ENCODE measurements around the gene GPR27. TPM values are rescaled to one million over a fixed set of nuclear protein-coding genes. Genes with fewer than 3 reads are reported as not detected.

Gene GPR27
- total RNA-seq, 4 donors from 2014 or later, result 1.2 to 5.5 (median 3.9) TPM

GRCh38 chr3:71785532-71786216, 32.0 kb downstream of the GPR27 start:
- TF ChIP-seq EP300 (IDR thresholded peaks at IDR 0.05), result no peak
- no peak for TF ChIP-seq POLR2AphosphoS5 (IDR thresholded peaks at IDR 0.05)
- no peak for TF ChIP-seq POLR2A (IDR thresholded peaks at IDR 0.05)
- TF ChIP-seq, protein P1, sequence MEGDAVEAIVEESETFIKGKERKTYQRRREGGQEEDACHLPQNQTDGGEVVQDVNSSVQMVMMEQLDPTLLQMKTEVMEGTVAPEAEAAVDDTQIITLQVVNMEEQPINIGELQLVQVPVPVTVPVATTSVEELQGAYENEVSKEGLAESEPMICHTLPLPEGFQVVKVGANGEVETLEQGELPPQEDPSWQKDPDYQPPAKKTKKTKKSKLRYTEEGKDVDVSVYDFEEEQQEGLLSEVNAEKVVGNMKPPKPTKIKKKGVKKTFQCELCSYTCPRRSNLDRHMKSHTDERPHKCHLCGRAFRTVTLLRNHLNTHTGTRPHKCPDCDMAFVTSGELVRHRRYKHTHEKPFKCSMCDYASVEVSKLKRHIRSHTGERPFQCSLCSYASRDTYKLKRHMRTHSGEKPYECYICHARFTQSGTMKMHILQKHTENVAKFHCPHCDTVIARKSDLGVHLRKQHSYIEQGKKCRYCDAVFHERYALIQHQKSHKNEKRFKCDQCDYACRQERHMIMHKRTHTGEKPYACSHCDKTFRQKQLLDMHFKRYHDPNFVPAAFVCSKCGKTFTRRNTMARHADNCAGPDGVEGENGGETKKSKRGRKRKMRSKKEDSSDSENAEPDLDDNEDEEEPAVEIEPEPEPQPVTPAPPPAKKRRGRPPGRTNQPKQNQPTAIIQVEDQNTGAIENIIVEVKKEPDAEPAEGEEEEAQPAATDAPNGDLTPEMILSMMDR (IDR thresholded peaks at IDR 0.05), result no peak
- Histone ChIP-seq H3K4me1 (peaks cover 25% of the 10 kb centered on the region), H3K27me3 (peaks cover 58% of the 10 kb centered on the region), H3K4me3 (peak overlapping the region; percentile 52), H3K36me3 (no peaks in the 10 kb centered on the region), H3K27ac (no peak overlapping the region), H3K9me3 (no peaks in the 10 kb centered on the region)
- 8% methylated on average over 22 of the region's 28 CpGs for WGBS
- DNase-seq (ENCODE audit: low spot score in 2 of 2), result no peak

DNA sequence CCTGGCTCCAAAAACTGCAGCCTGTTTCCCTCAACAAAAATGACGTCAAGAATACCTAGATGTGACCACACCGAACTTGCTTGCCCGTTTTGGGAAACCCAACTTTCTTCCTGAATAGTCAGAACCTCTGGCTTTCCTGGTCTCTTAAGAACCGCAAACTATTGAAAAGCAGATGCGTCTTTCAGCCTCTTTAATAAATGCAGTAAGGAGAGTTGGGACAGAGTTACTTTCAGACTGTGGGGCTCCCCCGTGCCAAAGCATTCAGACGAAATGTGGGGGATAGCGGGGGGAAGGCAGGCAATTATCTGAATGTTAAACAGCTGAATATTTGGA, 32.5 kb downstream of the GPR27 start:
- no peaks in the 10 kb centered on the region for H3K36me3 ChIP-seq
- no peak for DNase-seq (ENCODE audit: low spot score in 2 of 2)
- no peaks in the 10 kb centered on the region for H3K9me3 ChIP-seq
- TF ChIP-seq EP300 (IDR thresholded peaks at IDR 0.05) (no peak), POLR2A (IDR thresholded peaks at IDR 0.05) (no peak), POLR2AphosphoS5 (IDR thresholded peaks at IDR 0.05) (no peak)
- TF ChIP-seq, protein P1 (IDR thresholded peaks at IDR 0.05), result no peak
- peaks cover 53% of the 10 kb centered on the region for H3K27me3 ChIP-seq
- peaks cover 25% of the 10 kb centered on the region for H3K4me1 ChIP-seq
- no peak overlapping the region for H3K4me3 ChIP-seq
- no peak overlapping the region for H3K27ac ChIP-seq
- WGBS, result 19% methylated on average over 8 of the region's 8 CpGs

DNA sequence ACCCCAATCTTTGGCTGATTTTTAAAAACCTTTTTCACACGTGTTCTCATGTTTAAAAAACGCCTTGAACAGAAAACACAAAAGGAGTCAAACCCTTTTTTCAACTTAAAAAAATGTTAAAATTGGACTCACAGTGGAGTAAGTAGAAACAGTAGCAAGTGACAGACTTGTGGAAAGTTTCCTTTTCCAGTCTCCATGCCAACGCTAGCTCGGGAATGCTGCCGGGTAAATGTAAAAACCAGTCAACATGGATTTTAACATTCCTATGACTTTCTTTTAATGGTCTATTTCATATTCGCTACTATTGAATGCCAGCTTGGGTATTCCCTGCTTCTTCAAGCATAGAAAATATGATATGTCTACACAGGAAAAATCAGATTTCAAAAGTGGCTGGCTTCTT, 32.9 kb downstream of the GPR27 start:
- TF ChIP-seq POLR2AphosphoS5 (IDR thresholded peaks at IDR 0.05), result no peak
- no peak for TF ChIP-seq EP300 (IDR thresholded peaks at IDR 0.05)
- TF ChIP-seq, protein P1 (IDR thresholded peaks at IDR 0.05), result no peak
- TF ChIP-seq POLR2A (IDR thresholded peaks at IDR 0.05), result no peak
- 32% methylated on average over 6 of the region's 6 CpGs for WGBS
- peaks cover 49% of the 10 kb centered on the region for H3K27me3 ChIP-seq
- no peak overlapping the region for H3K4me3 ChIP-seq
- H3K36me3 ChIP-seq, result no peaks in the 10 kb centered on the region
- H3K9me3 ChIP-seq, result no peaks in the 10 kb centered on the region
- no peak overlapping the region for H3K27ac ChIP-seq
- DNase-seq (ENCODE audit: low spot score in 2 of 2), result no peak
- H3K4me1 ChIP-seq, result peaks cover 25% of the 10 kb centered on the region

- peaks cover 25% of the 10 kb centered on the region for H3K4me1 ChIP-seq
- TF ChIP-seq EP300 (IDR thresholded peaks at IDR 0.05) (no peak), POLR2AphosphoS5 (IDR thresholded peaks at IDR 0.05) (no peak), POLR2A (IDR thresholded peaks at IDR 0.05) (no peak)
- TF ChIP-seq, protein P1 (IDR thresholded peaks at IDR 0.05), result no peak
- H3K4me3 ChIP-seq, result no peak overlapping the region
- no peaks in the 10 kb centered on the region for H3K36me3 ChIP-seq
- 80% methylated on average over 7 of the region's 7 CpGs for WGBS
- no peaks in the 10 kb centered on the region for H3K9me3 ChIP-seq
- DNase-seq (ENCODE audit: low spot score in 2 of 2), result no peak
- no peak overlapping the region for H3K27ac ChIP-seq
- peaks cover 35% of the 10 kb centered on the region for H3K27me3 ChIP-seq
These were observed 34.3 kb downstream of the GPR27 start for GRCh38 chr3:71787851-71788405.

DNA sequence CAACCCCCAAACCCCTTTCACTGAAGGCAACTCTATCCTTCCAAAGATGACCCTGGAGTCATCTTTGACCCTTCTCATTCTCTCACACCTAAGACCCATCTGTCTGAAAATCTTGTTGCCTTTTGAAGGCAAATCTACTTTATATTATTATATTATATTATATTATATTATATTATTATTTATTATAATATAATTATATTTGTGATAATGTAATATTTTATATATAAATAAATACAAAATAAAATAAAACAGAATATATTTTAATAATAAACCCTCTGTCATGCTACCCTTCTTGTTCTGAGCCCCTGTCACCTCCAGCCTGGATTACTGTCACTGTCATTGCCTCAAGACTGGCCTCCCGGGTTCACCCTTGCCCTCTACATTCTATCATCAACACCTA, 36.3 kb downstream of the GPR27 start:
- no peak overlapping the region for H3K27ac ChIP-seq
- 88% methylated on average over 1 of the region's 1 CpG for WGBS
- no peaks in the 10 kb centered on the region for H3K9me3 ChIP-seq
- H3K27me3 ChIP-seq, result peaks cover 15% of the 10 kb centered on the region
- no peak overlapping the region for H3K4me3 ChIP-seq
- H3K4me1 ChIP-seq, result peaks cover 14% of the 10 kb centered on the region
- TF ChIP-seq EP300 (IDR thresholded peaks at IDR 0.05) (no peak), POLR2A (IDR thresholded peaks at IDR 0.05) (no peak), POLR2AphosphoS5 (IDR thresholded peaks at IDR 0.05) (no peak)
- TF ChIP-seq, protein P1 (IDR thresholded peaks at IDR 0.05), result no peak
- no peak for DNase-seq (ENCODE audit: low spot score in 2 of 2)
- H3K36me3 ChIP-seq, result no peaks in the 10 kb centered on the region

Data from suprapubic skin (tissue), 4 donors.